ENCODE measurements around the gene IL1A. TPM values are rescaled to one million over a fixed set of nuclear protein-coding genes. Genes with fewer than 3 reads are reported as not detected.

Gene IL1A
- total and polyA plus RNA-seq, 9 donors, result 0.09 to 0.12 TPM; not detected in 7

- H3K27ac ChIP-seq (ENCODE audit: low read length), result no peak overlapping the region
- H3K27me3 ChIP-seq (ENCODE audit: control insufficient read depth, insufficient read depth, low read length), result no peaks in the 10 kb centered on the region
- DNase-seq, result no peak
- H3K4me1 ChIP-seq (ENCODE audit: control insufficient read depth, insufficient read depth, low read length), result peaks cover 7% of the 10 kb centered on the region
- no peaks in the 10 kb centered on the region for H3K36me3 ChIP-seq (ENCODE audit: control insufficient read depth, insufficient read depth, low read length)
- WGBS (ENCODE audit: insufficient coverage), result no CpG with 5 or more reads among the region's 4 CpGs
- H3K4me3 ChIP-seq (ENCODE audit: low read length), result no peak overlapping the region
- H3K9me3 ChIP-seq (replicated peaks; ENCODE audit: control insufficient read depth, low read depth, low read length), result no peaks in the 10 kb centered on the region
Observed at GRCh38 chr2:112728029-112728362, 56.3 kb downstream of the IL1A start.

- H3K27me3 ChIP-seq (ENCODE audit: control insufficient read depth, insufficient read depth, low read length), result no peaks in the 10 kb centered on the region
- 82% methylated on average over 19 of the region's 19 CpGs for WGBS (ENCODE audit: insufficient coverage)
Observed at GRCh38 chr2:112727276-112728028, 56.8 kb downstream of the IL1A start.

GRCh38 chr2:112726487-112727190, 57.7 kb downstream of the IL1A start:
- peak; percentile 88 for DNase-seq
- H3K27ac ChIP-seq (ENCODE audit: low read length), result no peak overlapping the region
- WGBS (ENCODE audit: insufficient coverage), result 24% methylated on average over 19 of the region's 19 CpGs

More at GRCh38 chr2:112727276-112728028, 56.8 kb downstream of the IL1A start:
- DNase-seq, result no peak
- H3K4me1 ChIP-seq (ENCODE audit: control insufficient read depth, insufficient read depth, low read length), result peaks cover 7% of the 10 kb centered on the region
- H3K36me3 ChIP-seq (ENCODE audit: control insufficient read depth, insufficient read depth, low read length), result no peaks in the 10 kb centered on the region
- H3K27ac ChIP-seq (ENCODE audit: low read length), result no peak overlapping the region
- no peaks in the 10 kb centered on the region for H3K9me3 ChIP-seq (replicated peaks; ENCODE audit: control insufficient read depth, low read depth, low read length)
- no peak overlapping the region for H3K4me3 ChIP-seq (ENCODE audit: low read length)

GRCh38 chr2:112725545-112726457, 58.5 kb downstream of the IL1A start:
- DNase-seq, result no peak
- 79% methylated on average over 6 of the region's 15 CpGs for WGBS (ENCODE audit: insufficient coverage)
- no peaks in the 10 kb centered on the region for H3K9me3 ChIP-seq (replicated peaks; ENCODE audit: control insufficient read depth, low read depth, low read length)
- H3K27ac ChIP-seq (ENCODE audit: low read length), result no peak overlapping the region
- H3K27me3 ChIP-seq (ENCODE audit: control insufficient read depth, insufficient read depth, low read length), result no peaks in the 10 kb centered on the region
- H3K36me3 ChIP-seq (ENCODE audit: control insufficient read depth, insufficient read depth, low read length), result no peaks in the 10 kb centered on the region
- no peak overlapping the region for H3K4me3 ChIP-seq (ENCODE audit: low read length)
- peaks cover 7% of the 10 kb centered on the region for H3K4me1 ChIP-seq (ENCODE audit: control insufficient read depth, insufficient read depth, low read length)

More at GRCh38 chr2:112726487-112727190, 57.7 kb downstream of the IL1A start:
- H3K36me3 ChIP-seq (ENCODE audit: control insufficient read depth, insufficient read depth, low read length), result no peaks in the 10 kb centered on the region
- H3K4me3 ChIP-seq (ENCODE audit: low read length), result no peak overlapping the region
- H3K4me1 ChIP-seq (ENCODE audit: control insufficient read depth, insufficient read depth, low read length), result peaks cover 7% of the 10 kb centered on the region
- no peaks in the 10 kb centered on the region for H3K9me3 ChIP-seq (replicated peaks; ENCODE audit: control insufficient read depth, low read depth, low read length)
- no peaks in the 10 kb centered on the region for H3K27me3 ChIP-seq (ENCODE audit: control insufficient read depth, insufficient read depth, low read length)

GRCh38 chr2:112724591-112725525, 59.4 kb downstream of the IL1A start:
- 72% methylated on average over 17 of the region's 21 CpGs for WGBS (ENCODE audit: insufficient coverage)
- no peak for DNase-seq
- Histone ChIP-seq H3K4me3 (ENCODE audit: low read length) (no peak overlapping the region), H3K27me3 (ENCODE audit: control insufficient read depth, insufficient read depth, low read length) (no peaks in the 10 kb centered on the region), H3K27ac (ENCODE audit: low read length) (no peak overlapping the region), H3K9me3 (replicated peaks; ENCODE audit: control insufficient read depth, low read depth, low read length) (no peaks in the 10 kb centered on the region), H3K36me3 (ENCODE audit: control insufficient read depth, insufficient read depth, low read length) (no peaks in the 10 kb centered on the region), H3K4me1 (ENCODE audit: control insufficient read depth, insufficient read depth, low read length) (peaks cover 7% of the 10 kb centered on the region)

- no peaks in the 10 kb centered on the region for H3K27me3 ChIP-seq (ENCODE audit: control insufficient read depth, insufficient read depth, low read length)
- 96% methylated on average over 8 of the region's 8 CpGs for WGBS (ENCODE audit: insufficient coverage)
Observed at GRCh38 chr2:112723995-112724394, 60.3 kb downstream of the IL1A start.

More at GRCh38 chr2:112723995-112724394, 60.3 kb downstream of the IL1A start:
- DNase-seq, result no peak
- Histone ChIP-seq H3K9me3 (replicated peaks; ENCODE audit: control insufficient read depth, low read depth, low read length) (no peaks in the 10 kb centered on the region), H3K4me1 (ENCODE audit: control insufficient read depth, insufficient read depth, low read length) (peaks cover 7% of the 10 kb centered on the region), H3K36me3 (ENCODE audit: control insufficient read depth, insufficient read depth, low read length) (no peaks in the 10 kb centered on the region), H3K4me3 (ENCODE audit: low read length) (no peak overlapping the region), H3K27ac (ENCODE audit: low read length) (no peak overlapping the region)

Other genes starting within 250 kb of the IL1A start
- 13.4 TPM for gene POLR1B, start 242.0 kb downstream of the IL1A start, total RNA-seq
- 10 to 100 TPM; 10.8 to 18.7 (median 13.6) TPM for gene POLR1B, start 242.0 kb downstream of the IL1A start, polyA plus RNA-seq (ENCODE audit: insufficient read depth in 1 of 8, insufficient read length in 8 of 8, low replicate concordance in 1 of 8)
- gene CHCHD5, start 199.9 kb downstream of the IL1A start, total RNA-seq, result 20.1 TPM
- gene CHCHD5, start 199.9 kb downstream of the IL1A start, polyA plus RNA-seq (ENCODE audit: insufficient read depth in 1 of 8, insufficient read length in 8 of 8, low replicate concordance in 1 of 8), result 10 to 100 TPM; 26.2 to 37.1 (median 31.0) TPM
- gene SLC20A1, start 138.6 kb downstream of the IL1A start, total RNA-seq, result 17.6 TPM
- 10 to 100 TPM; 18.1 to 27.6 (median 22.4) TPM for gene SLC20A1, start 138.6 kb downstream of the IL1A start, polyA plus RNA-seq (ENCODE audit: insufficient read depth in 1 of 8, insufficient read length in 8 of 8, low replicate concordance in 1 of 8)
- gene NT5DC4, start 63.5 kb downstream of the IL1A start, total RNA-seq, result not detected
- gene NT5DC4, start 63.5 kb downstream of the IL1A start, polyA plus RNA-seq (ENCODE audit: insufficient read depth in 1 of 8, insufficient read length in 8 of 8, low replicate concordance in 1 of 8), result under 1 TPM in 2 of 8 donors, not detected in 6; 0.08 to 0.11 TPM
- gene CKAP2L, start 19.9 kb downstream of the IL1A start, total RNA-seq, result 5.5 TPM
- 10 to 100 TPM in 3 of 8 donors, 1 to 10 TPM in 5; 6.6 to 17.9 (median 9.8) TPM for gene CKAP2L, start 19.9 kb downstream of the IL1A start, polyA plus RNA-seq (ENCODE audit: insufficient read depth in 1 of 8, insufficient read length in 8 of 8, low replicate concordance in 1 of 8)
- gene IL1B, start 52.3 kb upstream of the IL1A start, total RNA-seq, result 0.18 TPM
- 1 to 10 TPM in 2 of 8 donors, under 1 TPM in 5, not detected in 1; 0.18 to 6.1 (median 0.69) TPM for gene IL1B, start 52.3 kb upstream of the IL1A start, polyA plus RNA-seq (ENCODE audit: insufficient read depth in 1 of 8, insufficient read length in 8 of 8, low replicate concordance in 1 of 8)
- not detected for gene IL37, start 126.7 kb upstream of the IL1A start, total RNA-seq
- gene IL37, start 126.7 kb upstream of the IL1A start, polyA plus RNA-seq (ENCODE audit: insufficient read depth in 1 of 8, insufficient read length in 8 of 8, low replicate concordance in 1 of 8), result not detected
- 0.31 TPM for gene IL36G, start 193.5 kb upstream of the IL1A start, total RNA-seq
- under 1 TPM in 6 of 8 donors, not detected in 2; 0.14 to 0.42 (median 0.28) TPM for gene IL36G, start 193.5 kb upstream of the IL1A start, polyA plus RNA-seq (ENCODE audit: insufficient read depth in 1 of 8, insufficient read length in 8 of 8, low replicate concordance in 1 of 8)
- gene IL36A, start 221.0 kb upstream of the IL1A start, total RNA-seq, result not detected
- not detected for gene IL36A, start 221.0 kb upstream of the IL1A start, polyA plus RNA-seq (ENCODE audit: insufficient read depth in 1 of 8, insufficient read length in 8 of 8, low replicate concordance in 1 of 8)